HCT116 (cell line): Measurements from ENCODE around the gene THAP5.

ENCODE experiments used
- CTCF ChIP-seq, 3 experiments: fragments of 200-600 bp in 1 of 3; sonication (generic) in 1 of 3; IDR thresholded peaks in 2 of 3; conservative IDR thresholded peaks in 1 of 3; 2 replicates each; pipeline ENCODE4 v1.5.1; 2012 to 2017; ENCODE audit warnings: low read depth in 2 of 3, low read length in 2 of 3, antibody characterized with exemption in 1 of 3, borderline replicate concordance in 1 of 3, control low read depth in 1 of 3, mild to moderate bottlenecking in 1 of 3, mixed read lengths in 1 of 3, mixed run types in 1 of 3, moderate library complexity in 1 of 3; ENCODE audit not compliant: insufficient read depth in 1 of 3
- POLR2A ChIP-seq: IDR thresholded peaks from 2 replicates; pipeline ENCODE4 v1.7.0; 2011; ENCODE audit warnings: borderline replicate concordance; ENCODE audit not compliant: insufficient read depth, insufficient read length; ENCODE audit errors: extremely low read depth

GRCh38 chr7:108609643-108610042 lies 40.1 kb upstream of the THAP5 start:
- TF ChIP-seq CTCF (IDR thresholded peaks at IDR 0.05 in 2 of 3, conservative IDR thresholded peaks at IDR 0.05 in 1 of 3; ENCODE audit: borderline replicate concordance in 1 of 3, insufficient read depth in 1 of 3, low read depth in 2 of 3, low read length in 2 of 3) (no peak), POLR2A (no peak)
